K562 (cell line): Measurements from ENCODE around the gene PNRC1. TPM values are rescaled to one million over a fixed set of nuclear protein-coding genes. Genes with fewer than 3 reads are reported as not detected.

Source experiments
- ARID2 ChIP-seq: fragments of 450-650 bp; IDR thresholded peaks from 2 replicates; pipeline ENCODE4 v1.6.1; 2017; ENCODE audit warnings: antibody characterized with exemption, mild to moderate bottlenecking
- CCNT2 ChIP-seq: IDR thresholded peaks from 2 replicates; pipeline ENCODE4 v1.6.1; 2011; ENCODE audit warnings: borderline replicate concordance, low read depth, mild to moderate bottlenecking, moderate library complexity, mixed read lengths, low read length; ENCODE audit not compliant: insufficient read length; ENCODE audit errors: extremely low read depth
- HDAC6 ChIP-seq: IDR thresholded peaks from 2 replicates; pipeline ENCODE4 v1.6.1; 2012; ENCODE audit warnings: low read depth, mild to moderate bottlenecking, control low read depth, inconsistent platforms, low read length, moderate library complexity
- JUNB ChIP-seq: fragments of 450-650 bp; formaldehyde crosslinking; conservative IDR thresholded peaks from 2 replicates; pipeline ENCODE4 v1.4.0; 2020; ENCODE audit warnings: mild to moderate bottlenecking
- PHB ChIP-seq: fragments of 250-450 bp; sonication (Bioruptor Pico); IDR thresholded peaks from 2 replicates; pipeline ENCODE4 v1.5.0; 2021
- ZNF766 ChIP-seq: fragments of 200-800 bp; sonication (Bioruptor generic); conservative IDR thresholded peaks from 2 replicates; pipeline ENCODE4 v1.6.1; 2016; ENCODE audit warnings: missing genetic modification characterization, missing compliant biosample characterization
- polyA plus RNA-seq, 8 experiments: library from polyadenylated mRNA; depleted of rRNA in 4 of 8; stranded (reverse) in 5 of 8; unstranded in 3 of 8; fragments of >200 nt; fragmentation: Nextera tagmentation in 2 of 8; fragmentation: Illumina TruSeq in 1 of 8; extraction: Ambion mirVana in 2 of 8; extraction: Trizol in 1 of 8; gene quantifications; 2 replicates each; pipeline versions ENCODE4 v1.2.1 to v1.2.3, GENCODE V29; 2011 to 2014; ENCODE audit warnings: inconsistent platforms in 1 of 8, missing spikeins in 1 of 8
- total RNA-seq, 7 experiments: library from RNA; depleted of rRNA in 6 of 7; stranded (reverse); fragments of >200 nt in 6 of 7; fragmentation: Illumina TruSeq in 2 of 7; extraction: Trizol in 2 of 7; gene quantifications; 2 replicates each; pipeline versions ENCODE4 v1.2.1 to v1.2.3, GENCODE V29; 2011 to 2021; ENCODE audit warnings: low replicate concordance in 1 of 7
- TF ChIP-seq, protein P1 (sequence below): fragments of 200-800 bp; sonication (Bioruptor generic); IDR thresholded peaks from 2 replicates; pipeline ENCODE4 v1.6.1; 2017; ENCODE audit warnings: missing genetic modification characterization, missing compliant biosample characterization
- TF ChIP-seq, protein P2 (sequence below), 2 experiments: fragments of 450-650 bp; IDR thresholded peaks; 2 replicates each; pipeline ENCODE4 v1.6.1; 2016; ENCODE audit warnings: mild to moderate bottlenecking in 2 of 2, borderline replicate concordance in 1 of 2, low read depth in 1 of 2, moderate library complexity in 1 of 2

The PNRC1 gene
- total and polyA plus RNA-seq, 9 of the 15 experiments (the other 6 are each of a cell fraction or from before 2014, with no cell fraction given), result 1.2 to 10.8 (median 6.5) TPM

DNA sequence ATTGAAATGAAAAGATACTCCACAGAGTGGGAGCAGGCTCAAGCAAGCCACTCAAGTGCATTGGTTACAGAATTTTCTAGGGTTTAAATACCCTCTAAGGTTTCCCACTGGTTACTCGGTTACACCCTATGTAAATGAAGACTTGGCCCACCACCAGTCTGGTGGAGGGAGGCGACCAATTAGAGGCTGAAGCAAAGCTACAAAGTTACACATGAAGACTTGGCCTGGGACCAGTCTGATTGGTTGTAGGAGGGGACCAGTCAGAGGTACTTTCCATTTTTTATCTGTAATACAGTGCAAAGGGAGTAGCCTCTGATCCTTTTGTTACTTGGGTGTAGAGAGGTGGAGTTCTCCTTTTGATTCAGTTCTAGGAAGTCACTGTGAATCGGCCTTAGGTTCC lies 29.7 kb downstream of the PNRC1 start (continued):
- TF ChIP-seq CCNT2 (no peak), PHB (CRISPR knock-in tag) (no peak), HDAC6 (no peak), ZNF766 (CRISPR knock-in tag) (no peak), JUNB (CRISPR knock-in tag) (no peak), ARID2 (no peak)
- TF ChIP-seq, protein P1, sequence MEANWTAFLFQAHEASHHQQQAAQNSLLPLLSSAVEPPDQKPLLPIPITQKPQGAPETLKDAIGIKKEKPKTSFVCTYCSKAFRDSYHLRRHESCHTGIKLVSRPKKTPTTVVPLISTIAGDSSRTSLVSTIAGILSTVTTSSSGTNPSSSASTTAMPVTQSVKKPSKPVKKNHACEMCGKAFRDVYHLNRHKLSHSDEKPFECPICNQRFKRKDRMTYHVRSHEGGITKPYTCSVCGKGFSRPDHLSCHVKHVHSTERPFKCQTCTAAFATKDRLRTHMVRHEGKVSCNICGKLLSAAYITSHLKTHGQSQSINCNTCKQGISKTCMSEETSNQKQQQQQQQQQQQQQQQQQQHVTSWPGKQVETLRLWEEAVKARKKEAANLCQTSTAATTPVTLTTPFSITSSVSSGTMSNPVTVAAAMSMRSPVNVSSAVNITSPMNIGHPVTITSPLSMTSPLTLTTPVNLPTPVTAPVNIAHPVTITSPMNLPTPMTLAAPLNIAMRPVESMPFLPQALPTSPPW (CRISPR knock-in tag), result no peak
- TF ChIP-seq, protein P2, sequence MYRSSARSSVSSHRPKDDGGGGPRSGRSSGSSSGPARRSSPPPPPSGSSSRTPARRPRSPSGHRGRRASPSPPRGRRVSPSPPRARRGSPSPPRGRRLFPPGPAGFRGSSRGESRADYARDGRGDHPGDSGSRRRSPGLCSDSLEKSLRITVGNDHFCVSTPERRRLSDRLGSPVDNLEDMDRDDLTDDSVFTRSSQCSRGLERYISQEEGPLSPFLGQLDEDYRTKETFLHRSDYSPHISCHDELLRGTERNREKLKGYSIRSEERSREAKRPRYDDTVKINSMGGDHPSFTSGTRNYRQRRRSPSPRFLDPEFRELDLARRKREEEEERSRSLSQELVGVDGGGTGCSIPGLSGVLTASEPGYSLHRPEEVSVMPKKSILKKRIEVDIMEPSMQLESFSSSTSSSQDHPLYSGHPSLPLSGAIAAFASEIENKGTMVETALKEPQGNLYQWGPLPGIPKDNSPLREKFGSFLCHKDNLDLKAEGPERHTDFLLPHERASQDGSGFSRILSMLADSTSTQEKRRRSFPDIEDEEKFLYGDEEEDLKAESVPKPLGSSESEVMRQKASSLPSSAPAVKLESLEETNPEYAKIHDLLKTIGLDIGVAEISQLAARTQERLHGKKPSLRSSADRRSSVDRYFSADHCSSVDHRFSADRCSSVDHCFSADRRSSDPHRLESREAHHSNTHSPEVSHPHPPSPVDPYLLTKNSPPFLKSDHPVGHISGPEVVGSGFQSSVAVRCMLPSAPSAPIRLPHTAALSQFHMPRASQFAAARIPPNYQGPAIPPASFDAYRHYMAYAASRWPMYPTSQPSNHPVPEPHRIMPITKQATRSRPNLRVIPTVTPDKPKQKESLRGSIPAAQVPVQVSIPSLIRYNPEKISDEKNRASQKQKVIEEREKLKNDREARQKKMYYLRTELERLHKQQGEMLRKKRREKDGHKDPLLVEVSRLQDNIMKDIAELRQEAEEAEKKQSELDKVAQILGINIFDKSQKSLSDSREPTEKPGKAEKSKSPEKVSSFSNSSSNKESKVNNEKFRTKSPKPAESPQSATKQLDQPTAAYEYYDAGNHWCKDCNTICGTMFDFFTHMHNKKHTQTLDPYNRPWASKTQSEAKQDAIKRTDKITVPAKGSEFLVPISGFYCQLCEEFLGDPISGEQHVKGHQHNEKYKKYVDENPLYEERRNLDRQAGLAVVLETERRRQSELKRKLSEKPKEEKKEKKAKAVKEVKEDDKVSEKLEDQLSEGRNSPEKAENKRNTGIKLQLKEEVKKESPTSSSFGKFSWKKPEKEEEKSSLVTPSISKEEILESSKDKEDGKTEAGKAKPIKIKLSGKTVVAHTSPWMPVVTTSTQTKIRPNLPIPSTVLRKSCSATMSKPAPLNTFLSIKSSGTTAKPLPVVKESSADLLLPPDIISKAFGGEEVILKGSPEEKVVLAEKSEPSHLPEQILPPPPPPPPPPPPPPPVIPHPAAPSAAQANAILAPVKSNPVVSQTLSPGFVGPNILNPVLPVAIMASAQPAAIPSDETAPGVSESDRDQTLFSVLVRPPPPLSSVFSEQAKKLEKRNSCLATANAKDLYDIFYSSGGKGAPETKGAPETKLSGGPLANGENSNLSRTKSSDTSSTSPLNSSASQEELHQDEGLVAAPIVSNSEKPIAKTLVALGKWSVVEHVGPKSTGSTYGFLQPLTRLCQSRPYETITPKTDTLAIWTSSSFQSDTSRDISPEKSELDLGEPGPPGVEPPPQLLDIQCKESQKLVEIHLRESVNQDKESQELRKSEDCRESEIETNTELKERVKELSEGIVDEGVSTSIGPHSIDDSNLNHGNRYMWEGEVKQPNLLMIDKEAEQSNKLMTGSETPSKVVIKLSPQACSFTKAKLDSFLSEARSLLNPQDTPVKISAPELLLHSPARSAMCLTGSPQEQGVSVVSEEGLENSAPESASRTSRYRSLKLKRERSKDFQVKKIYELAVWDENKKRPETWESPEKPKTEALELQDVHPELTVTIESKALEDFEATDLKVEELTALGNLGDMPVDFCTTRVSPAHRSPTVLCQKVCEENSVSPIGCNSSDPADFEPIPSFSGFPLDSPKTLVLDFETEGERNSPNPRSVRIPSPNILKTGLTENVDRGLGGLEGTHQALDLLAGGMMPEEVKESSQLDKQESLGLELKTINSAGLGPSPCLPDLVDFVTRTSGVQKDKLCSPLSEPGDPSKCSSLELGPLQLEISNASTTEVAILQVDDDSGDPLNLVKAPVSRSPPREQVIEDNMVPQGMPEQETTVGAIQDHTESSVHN (IDR thresholded peaks at IDR 0.05; ENCODE audit: borderline replicate concordance in 1 of 2, low read depth in 1 of 2), result no peak
- TF ChIP-seq, all 486 proteins: peak for 0
